ENCODE results near the gene ERBB4.
"Not testable (repeated sequence)": the region's sequence is repeated elsewhere in the genome, so short reads cannot be mapped to it uniquely, and the experiment has no call there.

The ERBB4 gene

DNA sequence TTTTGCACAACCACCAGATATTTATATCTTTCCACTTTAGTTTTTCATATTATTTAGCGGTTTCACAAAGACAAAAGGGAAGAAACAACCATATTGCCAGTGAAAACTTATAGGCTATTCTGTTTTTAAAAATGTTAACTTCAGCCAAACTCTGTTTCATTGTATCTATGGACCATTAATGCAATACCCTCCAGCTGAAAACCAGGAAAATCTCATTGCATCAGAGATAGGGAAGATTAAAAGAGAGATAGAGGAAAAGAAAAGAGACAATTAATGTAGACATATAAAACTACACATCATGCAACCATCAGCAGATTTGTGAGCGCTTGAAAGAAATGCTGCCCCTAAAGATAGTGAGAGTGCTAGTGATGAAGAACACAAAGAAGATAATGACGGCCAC lies 970.2 kb downstream of the ERBB4 start:
- no peak for DNase-seq (ENCODE audit: low read depth)

GRCh38 chr2:211564441-211564840 lies 974.2 kb downstream of the ERBB4 start:
- no peak for DNase-seq (ENCODE audit: low read depth)

GRCh38 chr2:211545582-211545981 lies 993.0 kb downstream of the ERBB4 start:
- no peak for DNase-seq (ENCODE audit: low read depth)

GRCh38 chr2:211534632-211535031 lies 1004.0 kb downstream of the ERBB4 start:
- no peak for DNase-seq (ENCODE audit: low read depth)

GRCh38 chr2:211524248-211524647 lies 1014.4 kb downstream of the ERBB4 start:
- DNase-seq (ENCODE audit: low read depth): not testable (repeated sequence)

DNA sequence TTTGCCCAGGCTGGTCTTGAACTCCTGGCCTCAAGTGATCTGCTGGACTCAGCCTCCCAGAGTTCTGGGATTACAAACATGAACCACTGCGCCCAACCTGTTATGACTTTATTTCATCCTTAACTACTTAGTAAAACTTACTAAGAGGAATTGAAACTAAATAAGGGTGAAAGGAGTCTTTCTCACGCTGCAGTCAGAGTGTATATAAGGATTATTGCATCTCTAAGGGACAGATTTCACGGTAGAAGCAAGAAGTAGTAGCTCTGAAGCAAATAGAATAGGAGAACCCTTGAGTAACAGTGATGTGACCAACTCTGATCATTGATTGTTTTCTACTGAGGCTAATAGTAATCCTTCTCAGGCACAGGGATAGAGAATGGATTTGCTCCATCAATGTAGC lies 1022.1 kb downstream of the ERBB4 start:
- no peak for DNase-seq (ENCODE audit: low read depth)

GRCh38 chr2:211514049-211514448 lies 1024.6 kb downstream of the ERBB4 start:
- DNase-seq (ENCODE audit: low read depth): no peak

DNA sequence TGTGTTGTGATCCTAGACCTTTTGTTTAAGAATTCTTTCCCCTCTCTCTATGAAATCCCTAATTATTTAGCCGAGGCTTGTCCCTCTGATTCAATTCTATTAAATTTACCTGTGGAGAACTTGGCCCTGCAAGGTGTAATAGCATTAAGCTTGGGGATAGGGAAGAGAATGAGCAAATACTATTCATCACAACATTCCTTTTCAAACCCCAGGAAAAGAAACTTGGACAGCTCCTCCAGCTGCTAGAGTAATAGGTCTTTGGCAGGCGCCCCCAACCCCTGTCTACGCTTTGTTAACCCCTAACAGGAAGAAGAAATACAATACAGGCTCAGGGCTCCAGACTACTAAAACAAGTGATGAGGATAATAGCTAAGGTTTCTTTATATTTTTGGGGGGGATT lies 1025.2 kb downstream of the ERBB4 start:
- no peak for DNase-seq (ENCODE audit: low read depth)

DNA sequence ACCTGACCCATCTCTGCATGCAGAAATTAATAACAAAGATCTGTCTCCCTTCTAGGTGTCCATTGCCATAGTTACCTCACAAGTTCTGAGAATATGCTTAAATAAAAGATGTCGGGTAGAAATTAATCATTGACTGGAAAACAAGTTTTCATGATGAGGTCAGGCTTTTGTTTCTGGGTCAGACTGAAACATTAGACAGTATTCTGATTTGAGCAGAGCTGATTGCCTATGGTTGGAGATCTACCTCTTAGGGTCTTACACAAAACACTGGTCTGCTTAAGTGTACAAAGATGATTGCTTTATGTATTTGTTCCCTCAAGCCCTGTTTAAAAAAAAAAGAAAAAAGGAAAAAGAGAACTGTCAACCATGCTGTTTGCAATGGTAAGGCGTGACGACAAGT lies 1025.8 kb downstream of the ERBB4 start:
- no peak for DNase-seq (ENCODE audit: low read depth)

DNA sequence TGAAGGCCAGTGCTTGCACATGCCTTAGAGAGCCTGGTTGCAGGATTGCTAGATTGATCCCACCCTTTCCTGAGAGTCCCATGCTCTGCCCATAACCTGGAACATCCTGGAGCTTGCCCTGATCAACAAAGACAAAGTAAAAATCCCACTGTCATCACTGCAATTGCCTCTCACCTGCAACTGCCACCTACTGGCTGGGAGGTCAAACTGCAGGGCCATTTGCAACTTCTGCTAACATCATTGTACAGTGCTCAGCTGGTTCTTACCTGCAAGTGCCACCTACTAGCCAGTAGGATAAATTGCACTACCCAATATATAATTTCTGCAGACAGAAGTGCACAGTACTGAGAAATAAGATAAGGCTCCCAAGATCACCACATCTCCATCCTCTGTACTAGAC lies 1034.7 kb downstream of the ERBB4 start:
- no peak for DNase-seq (ENCODE audit: low read depth)

DNA sequence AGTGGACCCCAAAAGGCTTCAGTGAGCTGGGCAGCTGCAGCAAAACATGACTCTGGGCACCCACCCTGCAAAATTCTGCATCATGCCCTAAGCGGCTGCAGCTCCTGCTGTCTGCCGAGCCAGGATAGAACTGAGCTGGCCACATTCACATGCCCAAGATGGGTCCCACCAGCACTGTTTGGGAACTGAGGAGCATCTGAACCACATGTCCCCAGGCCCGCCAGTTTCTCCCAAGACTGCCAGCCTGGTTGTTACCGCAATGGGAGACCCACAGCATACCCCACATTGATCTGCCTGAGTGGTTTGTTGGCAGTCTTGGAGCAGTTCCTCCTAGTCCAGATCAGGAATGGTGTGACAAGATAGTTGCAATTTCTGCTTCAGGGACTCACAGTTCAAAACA lies 1035.4 kb downstream of the ERBB4 start:
- DNase-seq (ENCODE audit: low read depth): no peak

GRCh38 chr2:211498551-211499205 lies 1039.9 kb downstream of the ERBB4 start:
- no peak for DNase-seq (ENCODE audit: low read depth)

GRCh38 chr2:211495339-211495738 lies 1043.3 kb downstream of the ERBB4 start:
- no peak for DNase-seq (ENCODE audit: low read depth)

- DNase-seq (ENCODE audit: low read depth): no peak
Observed at GRCh38 chr2:211494536-211494935, 1044.1 kb downstream of the ERBB4 start.

DNA sequence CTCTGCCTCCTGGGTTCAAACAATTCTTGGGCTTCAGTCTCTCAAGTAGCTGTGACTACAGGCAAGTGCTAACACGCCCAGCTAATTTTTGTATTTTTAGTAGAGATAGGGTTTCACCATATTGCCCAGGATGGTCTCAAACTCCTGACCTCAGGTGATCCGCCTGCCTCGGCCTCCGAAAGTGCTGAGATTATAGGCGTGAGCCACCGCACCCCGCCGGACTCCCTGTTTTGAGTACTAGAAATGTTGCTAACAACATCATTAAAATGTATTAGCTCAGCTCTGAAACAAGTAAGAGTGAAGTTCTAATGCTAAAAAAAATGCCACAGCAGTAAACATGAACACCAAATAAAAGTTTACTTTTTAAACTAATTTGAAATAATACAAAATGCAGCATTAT lies 1044.5 kb downstream of the ERBB4 start:
- no peak for DNase-seq (ENCODE audit: low read depth)

- DNase-seq (ENCODE audit: low read depth): no peak
Observed at GRCh38 chr2:211487733-211488132, 1050.9 kb downstream of the ERBB4 start.

GRCh38 chr2:211479536-211480150 lies 1059.0 kb downstream of the ERBB4 start:
- no peak for DNase-seq (ENCODE audit: low read depth)

DNA sequence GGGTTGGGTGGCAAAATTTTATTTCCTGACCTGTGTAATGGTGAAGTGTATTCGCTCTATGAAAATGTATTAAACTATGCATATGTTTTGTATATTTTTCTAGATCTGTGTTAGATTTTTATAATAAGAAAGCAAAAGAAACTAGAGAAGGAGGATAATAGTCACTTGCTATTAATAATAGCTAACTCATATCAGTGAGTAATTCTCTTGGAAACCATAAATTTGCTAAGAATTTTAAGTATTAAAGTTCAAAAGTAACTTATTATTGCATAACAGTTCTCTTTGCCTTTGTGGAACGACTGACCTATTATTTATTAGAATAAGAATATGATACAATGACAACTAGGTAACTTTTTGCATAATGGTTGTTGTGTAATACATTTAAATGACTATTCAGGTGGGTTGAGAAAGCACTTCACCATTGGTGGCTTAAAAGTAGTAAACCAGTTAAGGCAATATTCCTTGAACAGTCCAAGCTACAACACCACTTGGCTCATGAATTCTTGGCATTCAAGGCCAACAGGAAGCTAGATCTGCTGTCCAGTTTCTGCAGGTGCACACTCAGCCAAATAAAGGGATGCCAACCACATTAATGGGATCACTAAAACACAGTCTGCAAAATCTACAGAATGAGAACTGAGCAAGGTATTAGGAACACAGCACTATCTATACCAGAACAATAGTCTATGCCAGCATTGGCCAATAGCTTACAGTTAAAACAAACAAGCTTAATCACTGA lies 1060.9 kb downstream of the ERBB4 start:
- no peak for DNase-seq (ENCODE audit: low read depth)

GRCh38 chr2:211473116-211473515 lies 1065.5 kb downstream of the ERBB4 start:
- DNase-seq (ENCODE audit: low read depth): no peak

- no peak for DNase-seq (ENCODE audit: low read depth)
Observed at GRCh38 chr2:211469664-211470059, 1068.9 kb downstream of the ERBB4 start.

DNA sequence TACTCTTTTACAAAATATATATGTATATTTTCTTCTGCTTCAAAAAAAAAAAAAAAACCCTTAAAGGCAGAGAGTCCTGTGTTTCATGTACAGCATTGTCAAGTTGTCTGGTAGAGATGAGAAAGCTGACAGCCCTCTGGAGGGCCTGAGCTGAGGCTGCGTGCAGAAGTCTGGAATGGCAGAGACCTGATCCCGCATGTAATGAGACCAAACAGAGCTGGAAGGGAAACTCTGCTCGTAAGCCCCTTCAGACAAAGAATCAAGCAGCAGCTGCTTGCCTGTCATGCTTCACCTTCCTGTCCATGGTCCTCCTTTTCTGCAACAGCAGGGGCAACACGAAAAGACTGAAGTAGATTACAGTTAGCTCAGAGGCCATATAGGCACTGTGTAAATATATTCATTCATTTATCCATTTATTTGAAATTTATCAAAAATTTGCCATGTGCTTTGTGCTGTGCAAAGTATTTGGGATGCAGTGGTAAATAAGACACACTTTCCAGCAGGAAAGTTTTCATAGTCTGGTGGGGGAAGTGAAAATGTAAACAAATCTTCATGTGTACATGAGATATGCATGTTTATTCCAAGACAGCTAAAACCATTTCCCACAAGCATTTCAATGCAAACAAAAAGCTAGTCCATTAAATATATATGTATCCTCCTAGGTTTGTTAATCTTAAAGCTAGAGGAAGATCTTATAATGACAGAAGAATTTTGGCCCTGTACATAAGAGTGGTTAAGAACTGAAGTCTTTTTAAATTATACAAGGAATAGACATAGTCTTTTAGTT lies 1069.5 kb downstream of the ERBB4 start:
- DNase-seq (ENCODE audit: low read depth): no peak

- DNase-seq (ENCODE audit: low read depth): no peak
Observed at GRCh38 chr2:211468217-211468616, 1070.4 kb downstream of the ERBB4 start.

GRCh38 chr2:211463397-211463796 lies 1075.2 kb downstream of the ERBB4 start:
- DNase-seq (ENCODE audit: low read depth): no peak
